ENCODE data around the gene SLC16A6.
"Not testable (repeated sequence)": the region's sequence is repeated elsewhere in the genome, so short reads cannot be mapped to it uniquely, and the experiment has no call there.

SLC16A6 gene

GRCh38 chr17:68231541-68231940 lies 59.4 kb downstream of the SLC16A6 start:
- FAIRE-seq: no peak
- no peak for TF ChIP-seq POLR2A (IDR thresholded peaks at IDR 0.05; ENCODE audit: low read depth, low read length)
- no peak for TF ChIP-seq POLR2AphosphoS5 (IDR thresholded peaks at IDR 0.05; ENCODE audit: low read depth, low read length)
- TF ChIP-seq TAF1 (IDR thresholded peaks at IDR 0.05; ENCODE audit: borderline replicate concordance, low read depth, low read length): no peak
- no peak for DNase-seq (ENCODE audit: insufficient read length)

DNA sequence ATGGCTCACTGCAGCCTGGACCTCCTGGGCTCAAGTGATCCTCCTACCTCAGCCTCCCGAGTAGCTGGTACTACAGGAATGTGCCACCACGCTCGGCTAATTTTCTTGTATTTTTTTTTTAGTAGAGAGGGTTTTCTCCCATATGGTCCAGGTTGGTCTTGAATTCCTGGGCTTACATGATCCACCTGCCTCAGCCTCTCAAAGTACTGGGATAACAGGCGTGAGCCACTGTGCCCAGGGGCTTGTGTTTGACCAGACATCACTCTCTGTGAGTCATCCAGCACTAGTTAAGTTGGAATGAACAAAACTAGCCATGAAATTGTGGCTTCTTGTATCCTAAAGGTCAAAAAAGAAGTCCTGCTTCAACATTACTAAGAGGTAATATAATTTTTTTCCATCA lies 59.8 kb downstream of the SLC16A6 start:
- DNase-seq (ENCODE audit: insufficient read length); FAIRE-seq: not testable (repeated sequence)

DNA sequence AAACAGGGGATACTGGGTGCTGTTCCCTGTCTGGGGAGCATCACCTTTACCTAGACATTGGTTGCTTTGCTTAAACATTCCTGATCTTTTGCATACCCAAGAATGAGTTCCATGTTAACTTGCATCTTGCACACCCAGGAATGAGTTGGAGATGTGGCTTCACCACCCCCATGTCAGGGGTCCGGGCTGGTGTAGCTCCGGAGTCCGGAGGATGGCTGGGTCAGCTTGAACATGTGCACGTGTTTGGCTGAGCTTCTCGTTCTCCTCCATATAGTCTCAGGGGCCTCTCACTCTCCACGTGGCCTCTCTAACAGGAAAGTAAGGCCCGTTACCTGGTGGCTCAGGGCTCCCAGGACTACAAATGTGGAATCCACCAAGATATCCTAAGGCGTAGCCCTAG lies 61.3 kb downstream of the SLC16A6 start:
- DNase-seq (ENCODE audit: insufficient read length) (no peak), FAIRE-seq (no peak)
- TF ChIP-seq TAF1 (IDR thresholded peaks at IDR 0.05; ENCODE audit: borderline replicate concordance, low read depth, low read length): no peak
- no peak for TF ChIP-seq POLR2AphosphoS5 (IDR thresholded peaks at IDR 0.05; ENCODE audit: low read depth, low read length)
- TF ChIP-seq POLR2A (IDR thresholded peaks at IDR 0.05; ENCODE audit: low read depth, low read length): no peak

- TF ChIP-seq POLR2A (IDR thresholded peaks at IDR 0.05; ENCODE audit: low read depth, low read length) (no peak), TAF1 (IDR thresholded peaks at IDR 0.05; ENCODE audit: borderline replicate concordance, low read depth, low read length) (no peak), POLR2AphosphoS5 (IDR thresholded peaks at IDR 0.05; ENCODE audit: low read depth, low read length) (no peak)
- DNase-seq (ENCODE audit: insufficient read length) (no peak), FAIRE-seq (no peak)
Measured at GRCh38 chr17:68228817-68229570, 61.9 kb downstream of the SLC16A6 start.

- not testable (repeated sequence) for DNase-seq (ENCODE audit: insufficient read length)
- FAIRE-seq: peak; percentile 83
Measured at GRCh38 chr17:68228039-68228680, 62.8 kb downstream of the SLC16A6 start.

DNA sequence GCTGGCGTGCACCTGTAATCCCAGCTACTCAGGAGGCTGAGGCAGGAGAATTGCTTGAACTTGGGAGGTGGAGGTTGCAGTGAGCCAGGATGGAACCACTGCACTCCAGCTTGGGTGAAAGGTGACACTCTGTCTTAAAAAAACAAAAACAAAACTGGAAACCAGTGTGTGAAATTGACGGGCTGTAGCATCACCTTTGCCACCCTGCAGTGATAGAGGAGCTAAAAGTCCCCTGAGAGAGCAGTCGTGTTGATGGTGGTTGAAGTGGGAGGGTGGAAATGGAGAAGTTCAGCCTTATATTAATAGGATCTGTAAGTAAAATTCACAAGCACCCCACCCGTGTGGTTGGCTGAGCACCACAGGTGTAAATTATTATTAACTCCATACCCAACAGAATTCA lies 65.9 kb downstream of the SLC16A6 start:
- FAIRE-seq: peak; percentile 33
- not testable (repeated sequence) for DNase-seq (ENCODE audit: insufficient read length)

- DNase-seq (ENCODE audit: insufficient read length): no peak
- FAIRE-seq: no peak
- no peak for TF ChIP-seq TAF1 (IDR thresholded peaks at IDR 0.05; ENCODE audit: borderline replicate concordance, low read depth, low read length)
Measured at GRCh38 chr17:68222606-68223005, 68.3 kb downstream of the SLC16A6 start.

DNA sequence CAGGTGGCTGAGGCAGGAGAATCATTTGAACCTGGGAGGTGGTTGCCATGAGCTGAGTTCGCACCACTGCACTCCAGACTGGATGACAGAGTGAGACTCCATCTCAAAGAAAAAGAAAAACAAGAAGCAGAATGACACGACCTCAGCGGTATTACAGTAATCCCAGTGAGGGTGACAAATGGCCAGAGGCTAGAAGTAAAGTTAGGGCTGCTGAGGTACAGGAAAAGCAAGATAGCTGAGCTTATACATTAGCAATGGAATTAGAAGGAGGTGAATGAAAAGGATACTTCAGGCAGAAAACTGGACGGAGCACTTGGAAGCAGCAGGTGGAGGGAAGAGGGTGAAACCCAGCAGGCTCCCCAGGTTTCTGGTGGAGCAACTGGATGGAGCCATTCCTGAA lies 69.1 kb downstream of the SLC16A6 start:
- TF ChIP-seq TAF1 (IDR thresholded peaks at IDR 0.05; ENCODE audit: borderline replicate concordance, low read depth, low read length): no peak
- no peak for TF ChIP-seq POLR2A (IDR thresholded peaks at IDR 0.05; ENCODE audit: low read depth, low read length)
- no peak for FAIRE-seq
- no peak for DNase-seq (ENCODE audit: insufficient read length)

DNA sequence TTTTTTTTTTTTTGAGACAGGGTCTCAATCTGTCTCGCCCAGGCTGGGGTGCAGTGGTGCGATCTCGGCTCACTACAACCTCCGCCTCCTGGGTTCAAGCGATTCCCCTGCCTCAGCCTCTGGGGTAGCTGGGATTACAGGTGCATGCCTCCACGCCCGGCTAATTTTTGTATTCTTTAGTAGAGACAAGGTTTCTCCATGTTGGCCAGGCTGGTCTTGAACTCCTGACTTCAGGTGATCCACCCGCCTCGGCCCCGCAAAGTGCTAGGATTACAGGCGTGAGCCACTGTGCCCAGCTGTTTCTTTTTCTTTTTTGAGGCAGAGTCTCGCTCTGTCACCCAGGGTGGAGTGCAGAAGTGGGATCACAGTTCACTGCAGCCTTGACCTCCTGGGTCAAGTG lies 70.1 kb downstream of the SLC16A6 start:
- not testable (repeated sequence) for DNase-seq (ENCODE audit: insufficient read length); FAIRE-seq

- not testable (repeated sequence) for FAIRE-seq; DNase-seq (ENCODE audit: insufficient read length)
Measured at GRCh38 chr17:68220186-68220585, 70.7 kb downstream of the SLC16A6 start.

DNA sequence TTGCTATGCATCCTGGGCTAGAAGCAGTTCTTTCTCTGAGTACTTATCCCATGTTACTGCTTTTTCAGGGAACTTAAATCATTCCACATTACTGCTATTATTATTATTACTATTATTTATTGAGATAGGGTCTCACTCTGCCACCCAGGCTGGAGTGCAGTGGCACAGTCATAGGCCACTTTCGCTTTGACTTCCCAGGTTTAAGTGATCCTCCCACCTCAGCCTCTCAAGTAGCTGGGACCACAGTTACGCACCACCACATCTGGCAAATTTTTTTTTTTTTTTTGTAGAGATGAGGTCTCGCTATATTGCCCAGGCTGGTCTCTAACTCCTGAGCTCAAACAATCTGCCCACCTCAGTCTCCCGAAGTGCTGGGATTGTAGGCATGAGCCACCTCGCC lies 71.5 kb downstream of the SLC16A6 start:
- not testable (repeated sequence) for FAIRE-seq; DNase-seq (ENCODE audit: insufficient read length)

Measured in GM12892 (cell line).